NT2/D1 (cell line): ENCODE results near the gene ZEB2.

Experiments used
- DNase-seq: peaks from one replicate; pipeline ENCODE4 v3.0.0-alpha.2; 2011; ENCODE audit warnings: low read depth, low spot score
- H3K27me3 ChIP-seq: 2 replicates; pipeline ENCODE4 v1.6.0; 2011; ENCODE audit warnings: mild to moderate bottlenecking; ENCODE audit not compliant: insufficient read length, insufficient read depth
- H3K36me3 ChIP-seq: 2 replicates; pipeline ENCODE4 v1.6.1; 2011; ENCODE audit warnings: mild to moderate bottlenecking, low read length, mixed read lengths; ENCODE audit not compliant: insufficient read depth, insufficient read length
- H3K4me1 ChIP-seq: 2 replicates; pipeline ENCODE4 v1.5.1; 2011; ENCODE audit not compliant: insufficient read depth, insufficient read length
- H3K4me3 ChIP-seq: 2 replicates; pipeline ENCODE4 v1.5.1; 2011; ENCODE audit warnings: low read depth; ENCODE audit not compliant: insufficient read length
- H3K9ac ChIP-seq: 2 replicates; pipeline ENCODE4 v1.6.0; 2011; ENCODE audit warnings: low read depth; ENCODE audit not compliant: insufficient read length
- H3K9me3 ChIP-seq: 2 replicates; pipeline ENCODE4 v1.5.1; 2011; ENCODE audit warnings: mild to moderate bottlenecking, low read length; ENCODE audit not compliant: insufficient read depth
- SUZ12 ChIP-seq: IDR thresholded peaks from 2 replicates; pipeline ENCODE4 v1.6.1; 2011; ENCODE audit not compliant: insufficient read length, insufficient read depth; ENCODE audit errors: extremely low read depth
- YY1 ChIP-seq: IDR thresholded peaks from 2 replicates; pipeline ENCODE4 v1.6.1; 2011; ENCODE audit not compliant: insufficient read length, insufficient read depth
- ZNF274 ChIP-seq: IDR thresholded peaks from 2 replicates; pipeline ENCODE4 v1.6.1; 2011; ENCODE audit warnings: mild to moderate bottlenecking, low read depth, low read length

Gene ZEB2

DNA sequence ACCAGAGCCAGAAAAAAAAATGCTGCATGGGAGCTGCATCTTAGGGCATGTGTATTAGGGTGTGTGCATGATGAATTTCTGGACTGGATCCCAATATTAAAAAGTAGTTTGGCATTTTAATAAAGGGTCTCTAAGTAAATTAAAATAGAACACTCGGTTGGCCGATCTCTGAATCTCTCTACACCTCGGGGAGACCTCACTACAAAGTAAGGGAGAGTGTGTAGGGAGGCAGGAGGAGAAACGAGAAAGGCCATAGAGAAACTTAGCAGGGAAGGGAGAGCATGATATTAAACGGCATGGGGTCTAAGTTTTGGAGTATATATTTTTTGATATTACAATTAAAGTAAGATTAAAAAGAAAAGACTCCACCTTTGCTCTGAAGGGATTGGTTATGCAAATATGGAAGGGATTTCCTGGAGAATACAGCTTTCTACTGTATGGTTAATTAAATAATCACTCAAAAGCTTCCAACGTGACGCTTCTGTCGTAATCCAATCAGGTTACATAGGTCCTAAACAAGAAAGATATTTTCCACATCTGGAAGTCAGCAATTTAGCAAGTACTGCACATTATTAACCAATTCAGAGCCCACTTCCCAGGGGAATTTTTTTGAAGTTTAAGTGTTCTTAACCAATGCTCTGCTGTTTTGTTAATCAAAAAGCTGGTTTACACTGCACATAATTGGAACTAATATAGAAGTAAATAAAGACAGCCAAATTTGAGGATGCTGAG is 1.0 kb upstream of the ZEB2 start:
- Histone ChIP-seq H3K9me3 (no peaks in the 10 kb centered on the region), H3K4me1 (peaks cover 3% of the 10 kb centered on the region), H3K36me3 (no peaks in the 10 kb centered on the region), H3K4me3 (no peak overlapping the region), H3K27me3 (peaks cover 38% of the 10 kb centered on the region), H3K9ac (no peak overlapping the region)
- no peak for DNase-seq
- TF ChIP-seq ZNF274 (no peak), YY1 (no peak), SUZ12 (no peak)

DNA sequence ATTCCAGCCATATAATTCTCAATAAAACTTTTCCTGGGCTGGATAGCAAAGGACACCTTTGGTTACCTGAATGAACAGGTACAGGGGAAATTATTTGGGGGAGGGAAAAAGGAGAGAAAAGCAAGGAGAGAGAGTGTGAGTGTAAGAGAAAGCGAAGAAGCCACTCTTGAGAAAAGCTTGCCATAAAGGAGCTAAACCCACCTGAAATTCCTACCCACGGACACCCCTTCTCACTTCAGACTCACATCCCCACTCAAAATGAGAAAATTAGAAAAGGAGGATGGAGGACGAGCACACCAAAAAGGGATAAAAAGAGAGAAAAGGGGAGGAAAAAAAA is 354 bp downstream of the ZEB2 start:
- Histone ChIP-seq H3K9ac (peak overlapping the region; percentile 74), H3K9me3 (no peaks in the 10 kb centered on the region), H3K27me3 (peaks cover 51% of the 10 kb centered on the region), H3K4me3 (peak overlapping the region; percentile 35), H3K4me1 (peaks cover 6% of the 10 kb centered on the region), H3K36me3 (peaks cover 5% of the 10 kb centered on the region)
- no peak for TF ChIP-seq ZNF274
- no peak for TF ChIP-seq SUZ12
- no peak for TF ChIP-seq YY1
- no peak for DNase-seq

DNA sequence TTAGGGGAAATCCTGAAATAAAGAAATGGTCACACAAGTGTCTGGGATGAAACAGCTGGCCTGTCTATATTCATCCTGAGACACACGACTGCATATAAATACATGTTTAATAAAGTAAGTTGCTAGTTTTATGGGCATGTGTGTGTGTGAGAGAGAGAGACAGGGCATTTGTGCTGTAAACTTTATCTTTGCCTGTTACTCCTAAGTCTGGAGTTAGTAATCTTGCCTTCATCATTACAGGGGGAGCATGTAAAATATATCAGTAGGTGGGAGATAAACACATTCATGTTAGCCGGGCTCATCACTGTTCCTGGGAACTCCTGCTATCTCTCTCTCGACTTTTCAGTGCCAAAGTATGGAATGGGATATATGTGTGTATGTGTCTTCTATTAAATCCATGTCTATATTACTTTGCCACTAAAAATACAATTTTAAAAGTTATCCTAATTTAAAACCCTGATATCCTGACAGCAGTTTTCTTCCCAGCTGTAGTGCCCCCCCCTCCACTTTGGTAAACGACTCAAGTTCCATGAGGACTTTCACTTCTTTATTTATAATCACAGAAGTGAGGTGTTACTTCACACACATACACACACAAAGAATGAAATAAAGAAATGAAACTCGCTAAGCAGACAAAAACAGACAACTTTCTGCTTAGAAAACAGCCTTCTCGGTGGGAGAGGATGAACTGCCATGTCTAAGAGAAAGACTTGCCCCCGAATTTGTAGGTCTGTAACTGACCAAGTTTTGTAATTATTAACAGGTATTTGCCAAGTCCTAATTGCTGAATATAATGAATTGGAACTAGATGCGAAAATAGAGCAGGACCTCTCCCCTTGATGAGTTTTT is 947 bp downstream of the ZEB2 start:
- Histone ChIP-seq H3K4me3 (peak overlapping the region; percentile 35), H3K9me3 (no peaks in the 10 kb centered on the region), H3K36me3 (peaks cover 8% of the 10 kb centered on the region), H3K4me1 (peaks cover 6% of the 10 kb centered on the region), H3K27me3 (peaks cover 57% of the 10 kb centered on the region), H3K9ac (peak overlapping the region; percentile 74)
- TF ChIP-seq SUZ12 (no peak), ZNF274 (no peak), YY1 (no peak)
- no peak for DNase-seq

DNA sequence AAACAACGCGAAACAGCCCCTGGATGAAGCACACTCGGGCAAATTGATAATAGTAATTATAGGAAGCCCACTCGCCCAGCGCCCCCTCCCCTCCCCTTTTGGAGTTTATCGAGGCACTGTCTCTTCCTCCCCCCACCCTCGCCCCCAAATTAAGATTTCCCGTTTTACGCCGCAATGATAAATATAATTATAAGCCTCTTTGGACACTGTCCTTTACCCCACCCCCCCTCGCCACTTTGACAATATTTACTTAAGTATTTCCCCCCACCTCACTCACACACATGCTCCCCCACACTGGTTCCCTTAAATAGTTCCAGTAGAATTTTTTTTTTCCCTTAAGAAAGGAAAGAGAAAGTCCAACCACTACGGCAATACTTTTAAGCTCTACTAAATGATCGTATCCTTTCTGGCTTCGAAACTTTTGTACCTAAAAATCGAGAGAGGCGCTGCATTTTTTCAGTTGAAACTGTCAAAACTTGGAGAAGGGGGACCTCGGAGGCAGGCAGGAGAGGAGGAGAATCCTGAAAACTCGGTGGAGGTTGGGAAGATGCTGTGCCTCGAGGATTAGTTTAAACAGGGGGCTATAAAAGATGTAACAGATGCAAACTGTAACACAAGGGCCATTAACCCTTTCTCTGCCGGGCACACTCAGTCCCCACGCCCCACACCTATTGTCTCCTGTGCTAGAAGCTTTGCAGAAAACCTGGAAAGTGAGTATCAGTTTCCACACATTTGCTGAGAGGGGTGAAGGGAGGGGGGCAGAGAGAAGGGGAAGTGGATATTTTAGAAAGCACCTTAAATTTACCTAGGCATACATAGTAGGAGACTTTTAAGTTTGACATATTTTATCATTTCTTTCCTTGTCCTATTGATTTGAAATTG is 1.8 kb downstream of the ZEB2 start:
- H3K4me1 ChIP-seq = peaks cover 6% of the 10 kb centered on the region
- peaks cover 66% of the 10 kb centered on the region for H3K27me3 ChIP-seq
- H3K36me3 ChIP-seq = peaks cover 9% of the 10 kb centered on the region
- H3K9ac ChIP-seq = peak overlapping the region; percentile 77
- no peaks in the 10 kb centered on the region for H3K9me3 ChIP-seq
- no peak for DNase-seq
- peak overlapping the region; percentile 73 for H3K4me3 ChIP-seq
- no peak for TF ChIP-seq YY1
- TF ChIP-seq SUZ12 = no peak
- no peak for TF ChIP-seq ZNF274

DNA sequence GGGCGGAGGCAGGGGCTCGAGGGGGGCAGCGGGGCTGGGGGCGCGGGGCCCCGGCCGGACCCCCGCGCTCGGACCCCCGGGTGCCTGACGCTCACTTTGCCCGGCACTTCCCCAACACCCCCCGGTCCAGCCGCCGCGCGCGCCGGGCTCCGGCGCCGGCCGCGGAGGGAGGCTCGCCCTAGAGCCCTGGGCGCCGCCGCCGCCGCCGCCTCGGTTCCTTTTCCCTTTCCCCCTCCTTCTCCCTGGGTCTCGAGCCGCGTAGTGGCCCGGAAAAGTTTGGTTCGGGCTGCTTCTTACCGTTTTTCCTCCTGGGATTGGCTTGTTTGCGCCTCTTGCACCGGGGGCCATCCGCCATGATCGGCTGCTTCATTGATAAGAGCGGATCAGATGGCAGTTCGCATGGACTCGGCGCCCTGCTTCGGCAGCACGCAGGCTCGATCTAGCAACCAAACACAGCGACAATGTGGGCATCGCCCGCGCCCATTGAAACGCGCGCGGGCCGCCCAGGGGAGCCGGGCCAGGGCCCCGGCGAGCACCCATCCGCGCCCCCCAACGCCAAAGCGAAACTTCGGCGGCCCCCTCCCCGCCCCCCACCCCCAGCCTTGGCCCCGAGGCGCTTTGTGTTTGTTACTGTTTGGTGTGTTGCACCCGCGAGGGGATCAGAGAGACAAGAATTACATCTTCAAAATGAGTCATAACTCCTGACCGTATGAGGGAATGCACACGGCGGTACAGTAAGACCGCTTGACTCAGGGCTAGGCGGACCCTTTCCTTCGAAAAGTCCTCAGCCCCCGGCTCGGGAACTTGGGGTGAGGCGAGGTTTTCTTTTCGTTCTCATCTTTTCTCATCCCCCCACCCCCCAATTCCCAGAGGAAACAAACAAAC is 2.7 kb downstream of the ZEB2 start:
- Histone ChIP-seq H3K9ac (peak overlapping the region; percentile 91), H3K9me3 (no peaks in the 10 kb centered on the region), H3K36me3 (peaks cover 15% of the 10 kb centered on the region), H3K4me1 (peaks cover 10% of the 10 kb centered on the region), H3K27me3 (peaks cover 74% of the 10 kb centered on the region), H3K4me3 (peak overlapping the region; percentile 73)
- TF ChIP-seq YY1 = no peak
- no peak for TF ChIP-seq ZNF274
- no peak for TF ChIP-seq SUZ12
- no peak for DNase-seq

DNA sequence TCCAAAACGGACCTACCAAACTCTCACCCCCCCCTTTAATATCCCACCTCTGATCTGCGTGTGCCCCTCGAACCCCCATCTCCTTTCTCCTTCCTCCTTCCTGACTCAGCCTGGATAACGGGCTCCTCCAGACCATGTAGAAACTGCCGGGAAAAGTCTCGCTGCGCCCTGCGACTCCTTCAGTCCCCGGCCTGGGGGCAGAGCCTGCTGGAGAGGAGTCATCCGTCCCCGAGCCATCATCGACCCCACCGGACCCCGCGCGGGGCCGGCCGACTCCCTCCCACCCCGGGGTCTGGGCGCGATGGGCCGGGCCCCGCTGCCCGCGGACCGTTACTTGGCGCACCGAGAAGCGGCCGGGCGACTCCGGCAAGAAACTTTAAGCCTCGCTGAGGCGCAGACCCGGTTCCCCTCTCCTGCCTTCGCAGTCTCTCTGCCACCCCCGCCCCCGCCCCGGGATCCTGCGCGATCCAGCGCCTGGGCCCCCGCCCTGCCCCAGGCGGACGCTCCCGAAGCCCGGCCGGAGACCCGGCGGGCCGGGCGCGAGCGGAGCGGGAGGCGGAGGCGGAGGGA is 3.4 kb downstream of the ZEB2 start:
- TF ChIP-seq SUZ12 (no peak), YY1 (no peak), ZNF274 (no peak)
- H3K9ac ChIP-seq = peak overlapping the region; percentile 76
- peaks cover 10% of the 10 kb centered on the region for H3K4me1 ChIP-seq
- H3K36me3 ChIP-seq = peaks cover 15% of the 10 kb centered on the region
- no peaks in the 10 kb centered on the region for H3K9me3 ChIP-seq
- DNase-seq = no peak
- peak overlapping the region; percentile 55 for H3K4me3 ChIP-seq
- peaks cover 74% of the 10 kb centered on the region for H3K27me3 ChIP-seq
